Measurements from ENCODE around the gene SLC44A5.
"Not testable (repeated sequence)": the region's sequence is repeated elsewhere in the genome, so short reads cannot be mapped to it uniquely, and the experiment has no call there.

SLC44A5 gene

DNA sequence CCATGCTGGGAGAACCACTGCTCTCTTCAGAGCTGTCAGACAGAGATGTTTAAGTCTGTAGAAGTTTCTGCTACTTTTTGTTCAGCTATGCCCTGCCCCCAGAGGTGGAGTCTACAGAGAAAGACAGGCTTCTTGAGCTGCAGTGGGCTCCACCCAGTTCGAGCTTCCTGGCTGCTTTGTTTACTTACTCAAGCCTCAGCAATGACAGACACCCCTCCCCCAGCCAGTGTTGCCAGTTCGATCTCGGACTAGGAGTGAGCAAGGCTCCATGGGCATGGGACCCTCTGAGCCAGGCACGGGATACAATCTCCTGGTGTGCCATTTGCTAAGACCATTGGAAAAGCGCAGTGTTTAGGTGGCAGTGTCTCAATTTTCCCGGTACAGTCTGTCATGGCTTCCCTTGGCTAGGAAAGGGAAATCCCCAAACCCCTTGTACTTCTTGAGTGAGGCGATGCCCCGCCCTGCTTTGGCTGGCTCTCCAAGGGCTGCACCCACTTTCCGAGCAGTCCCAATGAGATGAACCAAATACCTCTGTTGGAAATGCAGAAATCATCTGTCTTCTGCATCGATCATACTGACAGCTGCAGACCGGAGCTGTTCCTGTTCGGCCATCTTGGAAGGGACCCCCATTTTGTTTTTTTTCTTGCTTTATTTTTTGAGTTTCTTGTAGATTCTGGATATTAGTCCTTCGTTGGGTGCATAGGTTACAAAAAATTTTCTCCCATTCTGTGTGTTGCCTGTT, 429.5 kb downstream of the SLC44A5 start:
- DNase-seq (ENCODE audit: low read depth in 2 of 2) = not testable (repeated sequence)

DNA sequence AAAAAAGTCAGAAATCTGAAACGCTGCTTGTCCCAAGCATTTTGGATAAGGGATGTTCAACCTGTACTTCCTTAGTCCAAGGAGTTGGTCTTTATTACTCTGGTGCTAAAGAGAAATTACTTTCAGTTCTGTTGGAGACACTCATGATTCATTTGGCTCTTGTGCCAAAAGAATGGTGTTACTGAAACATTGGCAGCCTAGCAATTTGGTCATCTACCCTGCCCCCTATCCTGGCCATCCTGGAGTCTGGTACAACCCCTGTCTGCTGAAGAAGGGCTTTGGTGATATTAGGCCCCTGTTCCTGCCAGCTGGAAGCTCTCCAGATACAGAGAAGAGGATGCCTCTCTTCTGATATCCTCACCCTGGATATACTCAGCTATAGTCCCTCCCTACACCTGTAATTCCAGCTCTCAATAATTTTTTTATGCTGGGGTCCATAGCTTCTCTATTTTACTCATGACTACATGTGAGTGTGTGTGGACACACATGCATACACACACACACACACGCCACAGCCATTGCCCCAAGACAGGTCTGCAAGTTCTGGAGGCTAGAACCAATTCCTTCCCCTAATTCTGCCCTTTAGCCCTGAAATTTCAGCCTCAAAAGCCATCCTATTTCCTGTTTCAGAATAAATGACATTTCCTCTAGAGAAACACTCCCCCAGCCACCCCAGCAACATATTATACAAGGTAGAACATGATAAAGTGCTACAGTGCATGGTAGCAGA, 436.7 kb downstream of the SLC44A5 start:
- DNase-seq (ENCODE audit: low read depth in 2 of 2) = no peak

DNA sequence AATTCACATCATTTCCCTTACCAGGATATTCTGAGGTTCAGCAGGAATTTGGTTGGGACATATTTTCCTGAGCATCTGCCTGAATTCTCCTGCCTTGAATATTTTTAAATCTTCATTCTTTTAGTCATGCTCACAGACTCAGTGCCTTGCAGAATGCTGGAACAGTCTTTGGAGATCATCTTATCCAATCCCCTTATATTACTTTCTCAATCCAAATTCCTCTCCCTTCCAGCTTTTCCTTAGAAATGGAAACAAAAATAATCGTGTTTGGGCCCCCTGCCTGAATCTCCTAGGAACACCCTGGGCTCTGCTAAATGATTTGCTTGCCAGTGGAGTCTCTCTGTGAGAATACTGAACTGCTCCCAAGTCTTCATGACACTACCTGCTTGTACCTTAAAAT, 438.4 kb downstream of the SLC44A5 start:
- no peak for DNase-seq (ENCODE audit: low read depth in 2 of 2)

DNA sequence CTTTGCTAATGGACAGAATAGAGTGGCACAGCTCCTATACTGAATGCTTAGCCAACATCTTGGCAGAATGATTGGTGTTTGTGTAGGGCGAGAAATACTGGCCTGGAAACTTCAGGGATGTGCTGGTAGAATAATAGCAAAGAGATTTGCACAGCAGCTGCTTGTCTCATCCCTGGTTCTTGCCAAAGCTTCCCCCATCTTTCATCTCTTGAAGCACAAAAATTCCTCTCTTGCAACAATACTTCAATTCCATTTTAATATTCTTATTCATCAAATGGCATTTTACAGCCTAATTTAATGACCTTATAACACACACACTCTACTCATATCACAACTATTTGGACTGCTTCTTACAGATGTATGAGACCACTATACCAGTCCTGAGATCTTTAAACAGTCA, 439.0 kb downstream of the SLC44A5 start:
- no peak for DNase-seq (ENCODE audit: low read depth in 2 of 2)

DNA sequence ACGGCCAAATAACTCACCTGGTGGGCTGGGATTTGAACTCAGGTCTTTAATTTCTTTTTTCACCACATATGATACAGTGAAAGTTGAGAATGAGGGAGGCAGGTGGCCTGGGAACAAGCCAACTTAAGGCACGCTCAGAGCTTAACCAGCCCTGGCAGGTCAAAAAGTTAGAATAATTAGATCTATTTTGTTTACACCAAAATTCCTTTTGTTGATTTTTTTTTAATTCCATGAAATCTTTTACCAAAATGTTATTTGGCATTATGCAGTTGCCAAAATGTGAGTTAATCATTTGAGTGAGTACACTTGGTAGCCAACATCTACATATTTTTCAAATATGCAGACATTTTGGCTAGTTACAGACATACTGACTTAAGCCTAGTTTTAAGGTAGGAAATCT, 439.9 kb downstream of the SLC44A5 start:
- no peak for DNase-seq (ENCODE audit: low read depth in 2 of 2)

DNA sequence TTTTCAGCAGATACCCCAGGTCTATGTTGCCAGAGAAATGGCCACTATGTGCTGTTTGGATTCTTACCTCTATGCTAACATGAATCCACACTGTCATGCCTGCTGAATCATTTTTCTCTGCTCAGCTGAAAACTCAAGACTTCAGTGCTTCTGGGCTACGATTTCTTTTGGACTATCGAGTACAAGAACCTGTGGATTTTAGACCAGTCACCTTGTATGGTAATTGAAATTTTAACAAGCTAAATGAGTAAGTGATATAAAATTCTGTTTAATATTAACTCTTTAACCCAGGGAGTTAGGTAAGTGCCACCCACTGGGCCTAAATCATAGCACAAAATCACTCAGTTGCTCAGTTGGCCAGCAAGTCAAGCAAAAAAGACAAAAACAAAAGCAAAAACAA, 440.9 kb downstream of the SLC44A5 start:
- DNase-seq (ENCODE audit: low read depth in 2 of 2) = no peak

DNA sequence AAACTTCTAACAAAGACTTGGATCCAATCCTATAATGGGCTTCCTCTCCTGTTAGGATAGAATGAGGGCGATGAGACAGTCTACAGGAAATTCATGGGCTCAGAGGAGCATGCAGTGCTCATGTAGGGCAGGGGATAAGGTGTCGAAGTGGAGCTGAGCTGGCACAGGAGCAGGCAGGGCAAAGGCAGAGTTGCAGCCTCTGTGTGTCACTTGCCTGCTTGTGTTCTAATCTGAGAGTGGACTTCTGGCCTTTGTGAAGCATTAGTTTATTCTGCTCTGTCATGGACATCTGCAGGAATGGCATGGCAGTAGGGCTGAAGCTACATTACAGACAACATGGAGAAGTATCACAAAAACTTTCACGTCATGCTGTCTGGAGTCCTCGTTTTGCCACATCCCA, 444.1 kb downstream of the SLC44A5 start:
- DNase-seq (ENCODE audit: low read depth in 2 of 2) = no peak

DNA sequence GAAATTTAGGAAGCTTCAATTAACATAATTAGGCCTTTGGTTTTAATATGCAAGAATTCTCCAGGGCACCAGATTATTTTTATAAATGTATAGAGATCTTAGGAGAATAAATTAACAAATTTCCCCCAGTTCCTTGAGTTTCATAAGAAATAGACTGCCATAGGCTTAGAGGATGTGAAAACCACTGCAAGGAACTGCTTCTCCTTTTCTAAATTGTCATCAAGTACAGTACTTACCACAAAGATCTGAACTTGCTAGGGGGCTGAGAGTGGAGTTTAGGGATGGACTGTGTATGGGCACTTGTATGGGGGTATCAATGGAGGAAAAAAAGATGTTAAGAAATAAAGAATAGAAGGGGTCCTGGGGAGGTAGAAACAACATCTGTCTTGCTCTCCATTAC, 445.6 kb downstream of the SLC44A5 start:
- no peak for DNase-seq (ENCODE audit: low read depth in 2 of 2)

DNA sequence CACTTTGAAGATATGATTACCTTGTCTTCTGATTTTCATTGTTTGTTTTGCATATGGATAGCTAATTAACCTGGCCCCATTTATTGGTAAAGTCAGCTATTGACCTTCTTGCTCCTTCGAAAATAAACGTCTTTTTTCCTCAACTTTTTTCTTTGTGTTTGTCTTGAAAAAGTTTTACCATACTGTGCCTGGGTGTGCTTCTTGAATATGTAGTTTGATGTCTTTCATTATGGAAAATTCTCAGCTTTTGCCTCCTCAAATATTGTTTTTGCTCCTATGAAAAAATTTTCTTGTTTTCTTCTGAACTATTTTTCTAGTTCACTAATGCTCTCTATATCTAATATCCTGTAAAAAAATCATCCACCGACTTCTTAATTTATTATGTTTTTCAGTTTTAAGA, 451.8 kb downstream of the SLC44A5 start:
- DNase-seq (ENCODE audit: low read depth in 2 of 2) = no peak

Measured in fibroblast of skin of left biceps (primary cell).